GM12892 (cell line): ENCODE results near the gene ZDHHC7.

ENCODE experiments used
- POLR2A ChIP-seq: IDR thresholded peaks from 2 replicates; pipeline ENCODE4 v1.6.1; 2011; ENCODE audit warnings: low read depth, low read length, control low read depth
- POLR2AphosphoS5 ChIP-seq: IDR thresholded peaks from 2 replicates; pipeline ENCODE4 v1.6.1; 2011; ENCODE audit warnings: low read depth, low read length, control low read depth

DNA sequence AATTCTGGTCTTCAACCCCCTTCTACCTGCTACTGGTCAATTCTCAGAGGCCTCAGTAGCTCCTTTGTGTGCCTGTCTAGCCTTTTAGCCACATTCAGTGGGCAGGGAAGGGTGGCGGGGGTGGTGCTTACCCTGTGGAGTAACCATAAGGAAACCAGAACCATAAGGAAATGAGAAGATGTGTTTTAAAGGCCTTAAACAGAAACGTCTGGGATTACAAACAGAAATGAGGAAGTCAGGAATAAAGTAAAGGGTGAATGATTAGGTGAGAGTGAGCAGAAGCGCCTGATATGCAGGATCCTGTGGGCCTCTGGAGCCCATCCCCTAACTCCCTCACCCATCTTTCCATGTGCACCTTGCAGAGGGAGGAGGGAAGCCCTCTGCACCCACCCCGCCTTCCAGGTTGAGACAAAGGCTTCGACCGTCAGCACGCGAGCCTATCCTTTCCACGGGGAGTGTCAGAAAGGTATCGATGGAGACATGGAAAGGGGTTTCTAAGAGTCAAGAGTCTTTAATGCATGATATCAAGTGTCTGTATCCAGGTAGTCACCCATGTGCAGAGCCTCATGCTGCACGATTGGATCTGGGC, 36.6 kb upstream of the ZDHHC7 start:
- TF ChIP-seq POLR2A (no peak), POLR2AphosphoS5 (no peak)
